ENCODE measurements around the gene TYMS.
"Not testable (repeated sequence)": the region's sequence is repeated elsewhere in the genome, so short reads cannot be mapped to it uniquely, and the experiment has no call there.

Gene TYMS

GRCh38 chr18:678482-679182 is 21.2 kb downstream of the TYMS start:
- FAIRE-seq: no peak

GRCh38 chr18:679516-679915 is 22.1 kb downstream of the TYMS start:
- no peak for FAIRE-seq

- no peak for FAIRE-seq
Measured at GRCh38 chr18:680392-680791, 22.9 kb downstream of the TYMS start.

- no peak for FAIRE-seq
Measured at GRCh38 chr18:681985-682384, 24.5 kb downstream of the TYMS start.

GRCh38 chr18:682416-682815 is 25.0 kb downstream of the TYMS start:
- not testable (repeated sequence) for FAIRE-seq

- FAIRE-seq: no peak
Measured at GRCh38 chr18:682833-683232, 25.4 kb downstream of the TYMS start.

- FAIRE-seq: no peak
Measured at GRCh38 chr18:683531-683930, 26.1 kb downstream of the TYMS start.

- no peak for FAIRE-seq
Measured at GRCh38 chr18:685438-685837, 28.0 kb downstream of the TYMS start.

GRCh38 chr18:686339-687111 is 29.1 kb downstream of the TYMS start:
- FAIRE-seq: no peak

- no peak for FAIRE-seq
Measured at GRCh38 chr18:688323-688722, 30.9 kb downstream of the TYMS start.

- no peak for FAIRE-seq
Measured at GRCh38 chr18:692824-693223, 35.4 kb downstream of the TYMS start.

GRCh38 chr18:693466-694187 is 36.2 kb downstream of the TYMS start:
- FAIRE-seq: no peak

GRCh38 chr18:697012-697411 is 39.6 kb downstream of the TYMS start:
- FAIRE-seq: no peak

GRCh38 chr18:697800-698199 is 40.3 kb downstream of the TYMS start:
- FAIRE-seq: no peak

- FAIRE-seq: no peak
Measured at GRCh38 chr18:703213-703967, 45.9 kb downstream of the TYMS start.

GRCh38 chr18:706405-706804 is 49.0 kb downstream of the TYMS start:
- no peak for FAIRE-seq

GRCh38 chr18:708096-708495 is 50.6 kb downstream of the TYMS start:
- FAIRE-seq: no peak

- FAIRE-seq: no peak
Measured at GRCh38 chr18:709771-710170, 52.3 kb downstream of the TYMS start.

GRCh38 chr18:710418-711300 is 53.2 kb downstream of the TYMS start:
- no peak for FAIRE-seq

GRCh38 chr18:711310-711656 is 53.8 kb downstream of the TYMS start:
- FAIRE-seq: no peak

- FAIRE-seq: no peak
Measured at GRCh38 chr18:711657-712400, 54.4 kb downstream of the TYMS start.

All from G401.6 (cell line).